GM18505 (cell line): Measurements from ENCODE around the gene STIM1.

ENCODE experiments used
- ATAC-seq: cut with Tn5 transposase; IDR thresholded peaks from one replicate; pipeline ENCODE4 v1.9.1; 2021; ENCODE audit not compliant: unreplicated experiment
- POLR2A ChIP-seq: IDR thresholded peaks from 4 replicates; pipeline ENCODE4 v1.6.1; 2011; ENCODE audit warnings: borderline replicate concordance; ENCODE audit not compliant: insufficient read depth, insufficient read length; ENCODE audit errors: extremely low read depth

STIM1 gene

DNA sequence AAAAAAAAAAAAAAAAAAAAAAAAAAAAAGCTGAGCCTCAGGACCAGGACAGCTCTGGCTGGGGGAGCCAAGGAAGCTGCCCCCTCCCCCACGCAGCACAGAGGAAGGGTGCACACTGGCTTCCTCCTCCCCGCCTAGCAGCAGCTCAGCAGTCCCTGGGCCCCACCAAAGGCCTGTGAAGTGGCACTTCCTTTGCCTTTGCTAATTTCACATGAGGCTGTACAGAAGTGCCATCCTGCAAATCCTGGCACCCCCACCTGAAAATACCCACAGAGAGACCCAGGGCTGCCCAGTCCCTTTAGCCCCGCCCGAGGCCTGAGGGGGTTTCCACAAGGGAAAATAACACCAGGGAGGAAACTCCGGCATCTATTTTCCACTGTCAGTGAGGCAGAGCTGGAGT is 18.6 kb upstream of the STIM1 start:
- ATAC-seq, result no peak

DNA sequence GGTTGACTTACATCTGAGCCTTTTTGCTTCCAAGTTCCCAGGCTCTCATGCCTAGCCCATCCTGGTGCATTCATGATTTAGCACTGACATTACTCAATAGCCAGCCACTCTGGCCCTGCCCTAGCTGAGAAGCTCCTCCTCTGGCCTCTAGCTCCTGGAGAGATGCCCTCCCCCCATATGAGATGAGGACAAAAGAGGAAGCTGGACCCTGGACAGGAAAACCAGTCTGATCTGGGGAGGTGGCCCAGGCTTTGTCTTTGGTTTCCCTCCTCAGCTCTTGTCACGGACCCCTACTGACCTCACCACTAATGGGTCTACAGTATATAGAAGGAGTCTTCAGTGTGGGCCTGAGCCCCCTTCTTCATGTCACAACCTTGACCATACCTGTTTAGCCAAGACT is 17.7 kb upstream of the STIM1 start:
- no peak for TF ChIP-seq POLR2A
- no peak for ATAC-seq

More for the DNA sequence above, 18.6 kb upstream of the STIM1 start:
- TF ChIP-seq POLR2A, result peak; percentile 31

DNA sequence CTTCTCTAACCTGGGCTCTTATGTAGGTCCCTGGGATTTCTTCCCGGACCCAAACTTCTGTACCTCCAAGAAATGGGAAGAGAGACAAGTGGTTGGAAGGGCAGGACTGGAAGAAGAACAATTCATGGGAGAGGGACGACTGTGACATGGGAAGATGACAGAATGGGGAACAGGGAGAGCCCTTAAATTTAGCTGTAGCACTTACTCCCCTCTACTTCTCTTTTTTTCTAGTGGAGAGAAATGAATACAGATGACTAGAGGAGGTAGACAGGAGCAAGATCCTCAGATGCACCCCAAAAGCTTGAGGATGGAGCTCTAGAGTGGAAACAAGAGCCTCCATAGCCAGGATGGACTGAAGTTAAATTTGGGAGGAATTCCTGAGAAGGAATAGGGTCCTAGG is 17.0 kb upstream of the STIM1 start:
- TF ChIP-seq POLR2A, result no peak
- ATAC-seq, result no peak

DNA sequence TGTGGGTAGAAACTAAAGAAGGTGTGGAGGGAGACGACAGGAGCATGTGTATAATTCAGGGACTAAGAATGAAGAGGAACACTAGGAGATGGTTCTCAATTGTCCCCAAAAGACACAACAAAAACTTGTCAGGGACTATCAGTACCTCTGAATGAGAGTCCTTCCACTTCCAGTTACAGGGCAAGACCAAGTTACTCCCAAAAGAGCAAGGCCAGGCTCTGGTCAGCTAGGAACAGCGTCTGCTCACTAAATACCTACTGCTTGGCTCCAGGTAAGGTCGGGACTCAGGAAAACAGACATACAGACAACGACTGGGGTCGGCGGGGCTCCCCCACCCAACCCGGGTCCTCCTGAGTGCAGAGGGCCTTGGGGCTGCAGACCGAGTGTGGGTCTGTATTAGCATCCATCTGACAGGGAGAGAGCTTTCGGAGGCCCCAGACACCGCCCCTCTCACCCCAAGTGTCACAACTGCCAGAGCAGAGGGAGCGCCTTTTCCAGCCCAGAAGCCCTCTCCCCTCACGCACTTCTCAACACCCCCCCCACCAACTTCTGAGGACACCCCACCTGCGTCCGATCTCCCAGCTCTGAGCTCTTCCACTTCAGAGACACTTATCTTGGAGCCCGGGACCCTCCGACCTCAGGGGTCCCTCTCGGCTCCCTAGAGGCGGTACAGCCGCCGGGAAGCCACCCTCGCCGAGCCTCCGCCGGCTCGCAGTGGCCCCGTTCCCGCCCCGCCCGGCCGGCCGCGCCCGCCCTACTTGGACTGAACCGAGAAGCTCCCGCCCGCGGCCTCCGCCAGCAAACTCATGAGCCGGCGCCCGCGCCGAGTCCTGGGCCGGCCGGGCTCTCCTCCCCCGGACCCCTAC is 15.2 kb upstream of the STIM1 start:
- ATAC-seq, result peak; percentile 2

DNA sequence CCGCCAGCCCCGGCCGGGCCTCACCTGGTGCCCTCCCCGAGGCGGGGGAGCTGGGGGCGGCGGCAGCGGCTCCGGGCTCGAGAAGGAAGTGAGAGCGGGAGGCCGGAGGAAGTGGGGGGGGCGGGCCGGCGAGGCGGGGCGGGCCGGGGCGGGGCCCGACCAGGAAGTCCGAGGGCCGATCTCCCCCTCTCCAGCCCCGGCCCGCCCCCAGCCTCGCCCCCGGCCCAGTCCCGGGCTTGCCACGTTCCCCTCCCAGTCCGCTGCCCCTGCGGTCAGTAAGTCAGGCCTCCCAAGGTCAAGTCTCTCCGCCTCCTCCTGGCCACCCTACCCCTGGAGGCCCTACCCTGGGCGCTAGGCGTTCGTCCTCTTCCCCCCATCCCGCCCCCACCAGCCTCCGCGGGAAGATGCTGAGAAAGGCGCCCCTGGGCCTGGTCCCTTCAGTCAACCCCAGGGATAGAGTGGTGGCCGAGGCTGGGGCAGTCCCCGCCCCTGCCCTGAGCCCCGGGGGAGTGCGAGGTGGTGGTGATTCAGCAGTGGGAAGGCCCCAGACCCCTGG is 14.5 kb upstream of the STIM1 start, which contains the start of gene RHOG:
RHOG (minus strand) TSS at position 90 of the 556 bp plus-strand sequence. CDS start 12,821 bp downstream, outside the sequence.
- peak; percentile 43 for ATAC-seq
- peak; percentile 66 for TF ChIP-seq POLR2A

More for the DNA sequence above, 15.2 kb upstream of the STIM1 start:
- TF ChIP-seq POLR2A, result no peak

DNA sequence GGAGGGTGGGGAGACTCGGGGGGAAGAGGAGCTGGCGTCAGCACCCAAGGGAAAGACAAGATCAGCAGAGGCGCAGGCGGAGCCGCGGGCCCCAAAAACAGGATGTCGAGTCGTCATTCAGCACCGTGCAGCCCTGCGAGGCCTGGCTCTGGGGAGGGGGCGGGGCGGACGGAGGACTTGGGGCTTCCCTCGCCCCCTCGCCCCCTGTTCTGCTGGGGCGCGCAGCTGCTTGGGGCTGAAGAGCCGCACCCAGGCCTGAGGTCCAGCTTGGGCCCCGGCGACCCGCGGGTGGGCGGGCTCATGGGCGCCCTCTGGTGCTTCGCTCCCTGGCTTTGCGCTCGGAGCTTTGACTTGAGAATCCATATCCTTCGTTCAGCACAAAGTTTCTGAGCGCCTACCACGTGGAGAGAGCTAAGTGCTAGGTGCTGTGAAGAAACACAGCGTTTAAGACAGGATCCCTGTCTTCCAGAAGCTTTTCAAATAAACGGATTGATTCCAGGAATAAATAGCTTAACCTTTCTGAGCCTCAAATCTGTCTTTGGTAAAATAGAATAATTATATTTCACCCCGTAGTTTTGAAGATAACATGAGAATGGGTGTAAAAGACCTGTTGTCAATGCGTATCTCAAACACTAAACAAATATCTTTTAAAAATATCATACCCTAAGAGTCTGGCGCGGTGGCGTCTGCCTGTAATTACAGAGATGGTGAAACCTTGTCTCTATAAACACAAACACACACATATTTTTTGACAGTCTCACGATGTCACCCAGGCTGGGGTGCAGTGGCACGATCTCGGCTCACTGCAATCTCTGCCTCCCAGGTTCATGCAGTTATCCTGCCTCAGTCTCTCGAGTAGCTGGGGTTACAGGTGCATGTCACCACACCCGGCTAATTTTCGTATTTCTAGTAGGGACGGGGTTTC is 13.8 kb upstream of the STIM1 start:
- peak; percentile 55 for ATAC-seq
- TF ChIP-seq POLR2A, result peak; percentile 51

DNA sequence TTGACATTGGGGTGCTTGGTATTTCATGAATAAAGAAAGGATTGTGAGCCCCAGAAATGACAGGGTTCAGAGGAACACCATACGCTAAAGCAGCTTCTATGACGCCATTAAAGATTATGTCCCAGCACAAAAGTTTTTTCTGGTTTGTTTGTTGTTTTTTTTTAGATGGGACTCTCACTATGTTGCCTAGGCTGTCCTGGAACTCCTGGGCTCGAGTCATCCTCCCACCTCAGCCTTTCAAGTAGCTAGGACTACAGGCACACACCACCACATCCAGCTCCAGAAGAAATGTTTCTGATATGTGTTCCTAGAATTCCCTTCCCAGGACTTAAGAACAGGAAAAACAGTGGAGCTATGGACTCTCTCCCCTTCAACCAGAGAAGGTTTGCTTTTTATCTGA is 12.1 kb upstream of the STIM1 start:
- no peak for ATAC-seq
- no peak for TF ChIP-seq POLR2A

DNA sequence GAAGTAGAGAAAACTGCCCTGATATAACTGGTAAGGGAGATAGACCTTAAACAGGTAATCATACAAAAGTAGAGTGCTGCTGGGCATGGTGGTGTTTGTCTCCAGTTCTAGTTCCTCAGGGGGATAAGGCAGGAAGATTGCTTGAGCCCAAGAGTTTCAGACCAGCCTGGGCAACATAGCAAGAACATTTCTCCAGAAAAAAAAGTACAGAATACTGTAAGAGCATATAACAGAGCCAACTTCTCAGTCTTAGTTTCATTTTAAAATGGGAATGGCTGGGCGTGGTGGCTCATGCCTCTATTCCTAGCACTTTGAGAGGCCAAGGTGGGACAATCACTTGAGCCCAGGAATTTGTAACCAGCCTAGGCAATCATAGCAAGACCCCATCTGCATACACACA is 10.2 kb upstream of the STIM1 start:
- ATAC-seq, result no peak
- no peak for TF ChIP-seq POLR2A

DNA sequence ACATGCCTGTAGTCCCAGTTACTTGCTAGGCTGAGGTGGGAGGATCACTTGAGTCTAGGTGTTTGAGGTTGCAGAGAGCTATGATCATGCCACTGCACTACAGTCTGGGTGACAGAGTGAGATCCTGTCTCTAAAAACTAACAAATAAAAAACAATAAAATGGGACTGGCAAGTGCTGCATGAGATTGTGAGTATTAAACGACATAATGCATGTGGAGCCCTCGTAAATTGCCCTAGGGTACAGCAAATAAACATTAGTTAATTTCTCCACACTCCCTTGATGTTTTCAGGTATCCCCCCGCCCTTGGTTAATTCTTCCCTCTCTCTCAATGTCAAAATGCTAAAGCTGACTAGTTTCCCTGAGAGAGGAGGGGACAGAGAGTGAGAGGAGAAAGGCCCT is 9.8 kb upstream of the STIM1 start:
- ATAC-seq, result no peak
- TF ChIP-seq POLR2A, result no peak

DNA sequence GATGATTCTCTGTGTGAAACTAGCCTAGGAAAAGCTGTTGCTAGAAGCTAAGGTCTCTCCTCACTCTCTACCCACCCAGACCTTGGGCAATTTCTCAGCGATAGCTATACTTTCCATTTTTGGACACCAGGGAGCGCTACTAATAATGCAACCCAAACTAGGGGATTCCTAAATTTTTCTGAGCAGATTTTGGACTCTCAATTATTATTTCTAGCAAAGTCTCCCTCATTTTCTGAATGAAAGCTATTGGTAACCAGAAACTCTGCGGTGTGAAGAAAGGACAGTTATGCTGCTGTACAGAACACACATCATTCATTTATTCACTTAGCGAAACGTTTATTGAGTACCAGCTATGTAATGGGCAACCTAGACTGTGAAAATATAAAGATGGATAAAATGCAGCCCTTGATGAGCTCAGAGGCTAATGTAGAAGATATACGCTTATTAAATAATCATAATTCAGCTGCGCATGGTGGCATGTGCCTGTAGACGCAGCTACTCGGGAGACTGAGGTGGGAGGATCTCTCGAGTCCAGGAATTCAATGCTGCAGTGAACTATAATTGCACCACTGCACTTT is 6.1 kb upstream of the STIM1 start:
- no peak for ATAC-seq
- no peak for TF ChIP-seq POLR2A

DNA sequence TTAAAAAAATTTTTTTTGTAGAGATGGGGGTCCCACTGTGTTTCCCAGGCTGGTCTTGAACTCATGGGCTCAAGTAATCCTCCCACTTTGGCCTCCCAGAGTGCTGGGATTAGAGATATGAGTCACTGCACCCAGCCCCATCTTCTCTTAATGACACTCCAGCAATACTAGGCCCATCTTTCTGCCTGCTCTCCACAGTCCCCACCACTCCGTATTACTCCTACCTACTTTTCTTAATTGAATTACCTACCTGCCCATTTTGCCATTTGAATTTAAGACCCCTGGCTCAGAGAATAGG is 2.0 kb upstream of the STIM1 start:
- ATAC-seq, result no peak
- no peak for TF ChIP-seq POLR2A

DNA sequence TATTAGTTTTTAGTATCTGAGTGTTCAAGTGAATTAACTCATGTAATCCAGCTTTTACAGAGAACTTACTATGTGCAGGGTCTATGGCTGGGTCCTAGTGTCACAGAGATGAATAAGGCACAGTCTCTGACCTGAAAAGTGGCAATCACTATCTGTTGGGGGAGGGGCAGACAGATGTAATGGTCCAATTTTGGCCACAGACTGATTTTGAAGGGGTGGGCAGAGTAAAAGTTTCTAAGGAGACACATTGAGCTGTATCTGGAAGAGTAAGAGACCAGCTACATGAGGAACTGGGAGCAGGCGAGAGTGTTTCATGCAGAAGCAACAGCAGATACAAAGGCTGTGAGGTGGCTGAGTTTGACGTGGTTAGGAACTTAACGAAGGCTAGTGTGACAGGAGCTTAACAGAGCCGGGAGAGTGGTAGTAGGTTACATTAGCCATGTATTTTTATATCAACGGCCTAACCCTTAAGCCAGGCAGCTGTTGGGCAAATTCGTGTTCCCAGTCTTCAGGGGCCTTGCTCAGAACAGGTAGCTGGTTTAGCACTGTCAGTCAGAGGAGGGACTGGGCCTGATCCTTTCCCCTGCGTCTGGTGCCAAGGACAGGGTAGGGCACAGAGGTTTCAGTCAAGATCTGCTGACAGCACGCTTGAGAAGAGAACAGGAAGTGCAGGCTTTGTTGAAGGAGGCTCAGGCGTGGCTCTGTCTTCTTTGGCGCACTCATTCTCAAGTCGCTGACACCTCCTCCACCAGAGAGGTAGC is 1.4 kb upstream of the STIM1 start:
- peak; percentile 36 for ATAC-seq
- TF ChIP-seq POLR2A, result no peak
